ENCODE results near the gene TMEM182. TPM values are rescaled to one million over a fixed set of nuclear protein-coding genes. Genes with fewer than 3 reads are reported as not detected.

Gene TMEM182
- total RNA-seq, 4 donors from 2014 or later: 3.7 to 3.8 TPM; not detected in 2

DNA sequence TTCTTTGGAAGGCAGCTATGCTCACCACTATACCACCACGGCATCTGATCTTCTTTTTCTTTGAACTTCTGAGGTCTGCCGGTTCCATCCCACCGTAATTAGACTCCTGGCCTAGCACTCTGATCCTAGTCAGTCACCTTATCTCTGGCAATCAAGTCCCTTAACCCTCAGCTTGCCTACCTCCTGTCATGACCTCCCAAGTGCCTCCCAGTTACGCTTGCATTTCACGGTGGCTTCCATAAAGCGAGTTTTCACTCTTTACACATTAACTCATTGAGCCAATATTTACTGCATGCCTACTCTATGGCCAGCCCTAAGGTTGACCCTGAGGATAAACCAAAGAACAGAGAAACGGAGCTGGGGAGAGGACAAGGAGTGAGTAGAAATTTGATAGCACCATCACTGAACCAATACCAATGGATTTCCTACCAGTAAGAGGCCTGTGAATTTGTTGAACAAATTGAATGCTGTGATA, 37.8 kb upstream of the TMEM182 start:
- in situ Hi-C loops (cut with MboI; ENCODE audit: low pct_ligation_motif_present in 1 of 4, low pct_unique_long_range_greater_than_20kb in 1 of 4, low sequenced_read_pairs in 3 of 4) (no loop called here), intact Hi-C loops (cut with DNase I; ENCODE audit: low total_unique reads) (no loop called here)
- Histone ChIP-seq H3K27ac (no peak overlapping the region), H3K4me3 (no peak overlapping the region), H3K27me3 (no peaks in the 10 kb centered on the region), H3K4me1 (no peaks in the 10 kb centered on the region), H3K36me3 (peaks cover 0 to 48% (median 13%) of the 10 kb centered on the region in 4 donors), H3K9me3 (no peaks in the 10 kb centered on the region)
- DNase-seq: no peak
- WGBS, 2 donors (ENCODE audit: low coverage in 1 of 2): 80 to 86% methylated on average over 7 of the region's 7 CpGs
- TF ChIP-seq POLR2A (IDR thresholded peaks at IDR 0.05) (no peak), EP300 (IDR thresholded peaks at IDR 0.05; ENCODE audit: low read depth) (no peak), POLR2AphosphoS5 (IDR thresholded peaks at IDR 0.05) (no peak)
- TF ChIP-seq, protein P1, sequence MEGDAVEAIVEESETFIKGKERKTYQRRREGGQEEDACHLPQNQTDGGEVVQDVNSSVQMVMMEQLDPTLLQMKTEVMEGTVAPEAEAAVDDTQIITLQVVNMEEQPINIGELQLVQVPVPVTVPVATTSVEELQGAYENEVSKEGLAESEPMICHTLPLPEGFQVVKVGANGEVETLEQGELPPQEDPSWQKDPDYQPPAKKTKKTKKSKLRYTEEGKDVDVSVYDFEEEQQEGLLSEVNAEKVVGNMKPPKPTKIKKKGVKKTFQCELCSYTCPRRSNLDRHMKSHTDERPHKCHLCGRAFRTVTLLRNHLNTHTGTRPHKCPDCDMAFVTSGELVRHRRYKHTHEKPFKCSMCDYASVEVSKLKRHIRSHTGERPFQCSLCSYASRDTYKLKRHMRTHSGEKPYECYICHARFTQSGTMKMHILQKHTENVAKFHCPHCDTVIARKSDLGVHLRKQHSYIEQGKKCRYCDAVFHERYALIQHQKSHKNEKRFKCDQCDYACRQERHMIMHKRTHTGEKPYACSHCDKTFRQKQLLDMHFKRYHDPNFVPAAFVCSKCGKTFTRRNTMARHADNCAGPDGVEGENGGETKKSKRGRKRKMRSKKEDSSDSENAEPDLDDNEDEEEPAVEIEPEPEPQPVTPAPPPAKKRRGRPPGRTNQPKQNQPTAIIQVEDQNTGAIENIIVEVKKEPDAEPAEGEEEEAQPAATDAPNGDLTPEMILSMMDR (IDR thresholded peaks at IDR 0.05): no peak

DNA sequence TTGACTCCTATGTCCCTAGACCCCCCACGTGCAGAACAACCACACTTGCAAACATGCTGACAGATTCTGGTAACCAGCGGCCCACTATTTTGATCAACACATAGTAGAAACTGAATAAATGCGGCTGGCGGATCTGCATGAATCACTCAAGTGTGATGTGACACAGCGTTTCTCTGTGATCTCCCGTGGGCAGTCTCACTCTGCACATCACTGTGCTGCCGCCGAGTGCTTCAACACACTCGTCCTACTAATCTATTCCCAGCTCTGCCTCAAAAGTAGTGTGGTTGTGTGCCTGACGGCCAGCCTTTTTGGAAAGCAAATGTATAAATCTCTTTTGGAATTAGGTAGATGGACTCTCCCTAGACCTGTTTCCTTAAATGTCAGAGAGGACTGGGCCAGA, 37.3 kb upstream of the TMEM182 start:
- Histone ChIP-seq H3K27ac (no peak overlapping the region), H3K36me3 (peaks cover 0 to 49% (median 13%) of the 10 kb centered on the region in 4 donors), H3K4me3 (no peak overlapping the region), H3K9me3 (no peaks in the 10 kb centered on the region), H3K27me3 (no peaks in the 10 kb centered on the region), H3K4me1 (no peaks in the 10 kb centered on the region)
- in situ Hi-C loops (cut with MboI; ENCODE audit: low pct_ligation_motif_present in 1 of 4, low pct_unique_long_range_greater_than_20kb in 1 of 4, low sequenced_read_pairs in 3 of 4): no loop called here
- 93% methylated on average over 8 to 10 of the region's 10 CpGs for WGBS, 2 donors (ENCODE audit: low coverage in 1 of 2)
- intact Hi-C loops (cut with DNase I; ENCODE audit: low total_unique reads): no loop called here
- TF ChIP-seq POLR2A (IDR thresholded peaks at IDR 0.05) (no peak), EP300 (IDR thresholded peaks at IDR 0.05; ENCODE audit: low read depth) (no peak), POLR2AphosphoS5 (IDR thresholded peaks at IDR 0.05) (no peak)
- TF ChIP-seq, protein P1 (IDR thresholded peaks at IDR 0.05): no peak
- DNase-seq: no peak

DNA sequence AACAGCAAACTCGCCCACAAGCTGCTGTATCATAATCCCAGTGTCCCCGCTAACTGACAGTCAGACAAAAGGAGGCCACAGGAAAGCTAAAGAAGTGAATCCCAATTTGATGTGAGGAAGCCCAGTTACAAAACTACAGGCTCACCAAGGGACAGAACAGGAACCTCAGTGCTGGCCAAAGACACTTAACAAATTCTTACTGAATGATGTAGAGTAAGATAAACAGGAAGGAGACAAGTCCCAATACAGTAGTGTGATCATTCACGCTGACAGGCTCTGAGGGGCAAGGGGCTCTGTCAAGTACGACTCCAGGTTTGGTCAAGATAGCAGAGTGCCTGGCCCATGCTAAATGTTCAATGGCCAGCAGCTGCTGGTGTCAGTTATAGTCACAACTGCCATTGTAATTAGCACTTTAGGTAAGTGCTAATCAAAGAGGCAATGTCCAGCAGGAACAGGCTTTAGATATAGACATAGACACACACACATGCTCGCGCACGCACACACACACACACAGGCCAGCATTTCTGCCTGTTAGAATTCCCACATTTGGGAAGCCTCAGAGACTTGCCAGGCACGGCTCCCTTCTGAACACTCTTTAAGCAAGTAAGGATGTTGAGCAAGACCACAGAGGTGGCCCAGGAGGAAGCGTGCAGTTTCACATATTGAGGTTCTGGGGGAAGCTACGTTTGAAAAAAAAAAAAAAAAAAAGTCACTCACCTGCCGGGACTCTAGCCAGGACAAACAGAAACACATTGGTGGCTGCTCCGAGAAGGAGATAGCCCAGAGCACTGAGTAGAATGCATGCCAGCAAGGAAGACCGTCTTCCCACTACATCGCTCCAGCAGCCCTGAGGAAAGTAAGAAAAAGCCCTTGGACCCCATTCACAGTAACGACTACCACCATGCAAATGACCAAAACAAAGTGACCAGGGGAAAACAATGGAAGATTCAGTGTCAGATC, 35.4 kb upstream of the TMEM182 start:
- DNase-seq: no peak
- Histone ChIP-seq H3K27ac (no peak overlapping the region), H3K9me3 (no peaks in the 10 kb centered on the region), H3K4me1 (no peaks in the 10 kb centered on the region), H3K4me3 (no peak overlapping the region), H3K27me3 (no peaks in the 10 kb centered on the region), H3K36me3 (peaks cover 0 to 60% (median 20%) of the 10 kb centered on the region in 4 donors)
- TF ChIP-seq, protein P1 (IDR thresholded peaks at IDR 0.05): no peak
- no peak for TF ChIP-seq POLR2AphosphoS5 (IDR thresholded peaks at IDR 0.05)
- no peak for TF ChIP-seq POLR2A (IDR thresholded peaks at IDR 0.05)
- no peak for TF ChIP-seq EP300 (IDR thresholded peaks at IDR 0.05; ENCODE audit: low read depth)
- intact Hi-C loops (cut with DNase I; ENCODE audit: low total_unique reads) (no loop called here), in situ Hi-C loops (cut with MboI; ENCODE audit: low pct_ligation_motif_present in 1 of 4, low pct_unique_long_range_greater_than_20kb in 1 of 4, low sequenced_read_pairs in 3 of 4) (no loop called here)
- WGBS, 2 donors (ENCODE audit: low coverage in 1 of 2): 66 to 71% methylated on average over 8 to 15 of the region's 15 CpGs

DNA sequence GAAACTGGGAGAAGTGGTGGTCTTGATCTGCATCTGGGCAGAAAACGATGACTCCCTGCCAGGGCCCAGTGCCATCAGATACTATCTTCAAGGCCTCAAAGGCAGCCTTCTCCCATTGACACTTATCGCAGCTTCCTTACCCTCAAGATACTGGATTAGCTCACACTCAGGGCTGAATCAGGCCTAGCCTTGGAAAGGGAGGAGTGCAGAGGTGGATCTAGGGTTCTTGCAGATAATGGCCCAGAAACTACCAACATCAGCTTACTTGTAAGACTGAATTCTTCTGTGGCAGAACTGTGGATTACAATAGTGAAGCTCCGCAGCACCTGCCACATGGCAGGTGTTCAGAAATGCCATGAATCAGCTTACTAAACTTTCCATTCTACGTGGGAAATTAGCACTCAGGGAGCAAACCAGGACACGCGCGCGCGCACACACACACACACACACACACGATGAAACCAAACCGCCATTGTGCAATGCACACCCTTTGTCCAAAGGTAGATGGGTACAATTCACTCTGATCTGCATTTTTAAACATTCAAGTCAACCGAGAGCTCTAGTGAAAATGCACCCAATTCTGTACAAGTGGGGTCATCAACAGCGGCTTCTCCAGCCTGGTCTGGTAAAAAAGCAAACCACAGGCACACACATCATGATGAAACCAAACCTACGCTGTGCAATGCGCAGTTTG, 26.3 kb upstream of the TMEM182 start:
- intact Hi-C loops (cut with DNase I; ENCODE audit: low total_unique reads) (no loop called here), in situ Hi-C loops (cut with MboI; ENCODE audit: low pct_ligation_motif_present in 1 of 4, low pct_unique_long_range_greater_than_20kb in 1 of 4, low sequenced_read_pairs in 3 of 4) (no loop called here)
- Histone ChIP-seq H3K9me3 (no peaks in the 10 kb centered on the region), H3K36me3 (peaks cover 0 to 13% (median 7%) of the 10 kb centered on the region in 4 donors), H3K27me3 (no peaks in the 10 kb centered on the region), H3K27ac (peak overlapping the region; percentile 88 to 92 (median 90)), H3K4me1 (peaks cover 11 to 22% (median 13%) of the 10 kb centered on the region in 4 donors), H3K4me3 (peak overlapping the region; percentile 82 to 97 (median 92))
- WGBS, 2 donors (ENCODE audit: low coverage in 1 of 2): 55% methylated on average over 15 of the region's 15 CpGs; no CpG with 5 or more reads in 1 of the 2 donors
- TF ChIP-seq POLR2AphosphoS5 (IDR thresholded peaks at IDR 0.05) (no peak), EP300 (IDR thresholded peaks at IDR 0.05; ENCODE audit: low read depth) (no peak), POLR2A (IDR thresholded peaks at IDR 0.05) (no peak)
- TF ChIP-seq, protein P1 (IDR thresholded peaks at IDR 0.05): no peak
- peak; percentile 49 for DNase-seq
